Adipocyte (in vitro differentiated cells): ENCODE data around the gene POMGNT2.

ENCODE experiments used
- DNase-seq: peaks from one replicate; pipeline ENCODE4 v3.0.0-alpha.2; 2015; ENCODE audit warnings: low read depth
- H3K27me3 ChIP-seq: replicated peaks from 2 replicates; pipeline ENCODE4 v1.7.0; 2013; ENCODE audit warnings: mild to moderate bottlenecking, low read length, moderate library complexity; ENCODE audit not compliant: control insufficient read depth, insufficient read depth
- H3K36me3 ChIP-seq: 2 replicates; pipeline ENCODE4 v1.7.0; 2013; ENCODE audit warnings: low read length, mild to moderate bottlenecking, moderate library complexity; ENCODE audit not compliant: control insufficient read depth, insufficient read depth, severe bottlenecking
- H3K4me1 ChIP-seq: 2 replicates; pipeline ENCODE4 v1.7.0; 2013; ENCODE audit warnings: mild to moderate bottlenecking, low read length, moderate library complexity; ENCODE audit not compliant: control insufficient read depth, insufficient read depth
- H3K4me3 ChIP-seq: 2 replicates; pipeline ENCODE4 v1.7.0; 2013; ENCODE audit warnings: mild to moderate bottlenecking, low read length, moderate library complexity
- H3K9ac ChIP-seq: 2 replicates; pipeline ENCODE4 v1.7.0; 2013; ENCODE audit warnings: mild to moderate bottlenecking, low read length, moderate library complexity
- H3K9me3 ChIP-seq: 2 replicates; pipeline ENCODE4 v1.7.0; 2013; ENCODE audit warnings: mild to moderate bottlenecking, low read length, moderate library complexity; ENCODE audit not compliant: control insufficient read depth

The POMGNT2 gene

GRCh38 chr3:43098761-43099160 lies 7.1 kb downstream of the POMGNT2 start:
- DNase-seq, result no peak
- Histone ChIP-seq H3K9ac (no peak overlapping the region), H3K9me3 (no peaks in the 10 kb centered on the region), H3K4me1 (peaks cover 7% of the 10 kb centered on the region), H3K27me3 (no peaks in the 10 kb centered on the region), H3K4me3 (no peak overlapping the region), H3K36me3 (no peaks in the 10 kb centered on the region)

GRCh38 chr3:43097400-43098080 lies 8.3 kb downstream of the POMGNT2 start:
- Histone ChIP-seq H3K36me3 (no peaks in the 10 kb centered on the region), H3K4me3 (no peak overlapping the region), H3K27me3 (no peaks in the 10 kb centered on the region), H3K9ac (no peak overlapping the region), H3K4me1 (no peaks in the 10 kb centered on the region), H3K9me3 (no peaks in the 10 kb centered on the region)
- no peak for DNase-seq

GRCh38 chr3:43096761-43097160 lies 9.1 kb downstream of the POMGNT2 start:
- DNase-seq, result no peak
- no peaks in the 10 kb centered on the region for H3K27me3 ChIP-seq
- H3K4me3 ChIP-seq, result no peak overlapping the region
- H3K9me3 ChIP-seq, result no peaks in the 10 kb centered on the region
- H3K9ac ChIP-seq, result no peak overlapping the region
- H3K36me3 ChIP-seq, result no peaks in the 10 kb centered on the region
- no peaks in the 10 kb centered on the region for H3K4me1 ChIP-seq

- Histone ChIP-seq H3K36me3 (no peaks in the 10 kb centered on the region), H3K27me3 (no peaks in the 10 kb centered on the region), H3K9ac (no peak overlapping the region), H3K4me3 (no peak overlapping the region), H3K9me3 (no peaks in the 10 kb centered on the region), H3K4me1 (no peaks in the 10 kb centered on the region)
- DNase-seq, result no peak
Measured at GRCh38 chr3:43095370-43095769, 10.5 kb downstream of the POMGNT2 start.

- no peak overlapping the region for H3K9ac ChIP-seq
- no peaks in the 10 kb centered on the region for H3K4me1 ChIP-seq
- H3K36me3 ChIP-seq, result no peaks in the 10 kb centered on the region
- no peaks in the 10 kb centered on the region for H3K9me3 ChIP-seq
- no peak overlapping the region for H3K4me3 ChIP-seq
- DNase-seq, result no peak
- no peaks in the 10 kb centered on the region for H3K27me3 ChIP-seq
Measured at GRCh38 chr3:43094851-43095250, 11.0 kb downstream of the POMGNT2 start.

GRCh38 chr3:43094381-43094780 lies 11.5 kb downstream of the POMGNT2 start:
- H3K4me3 ChIP-seq, result no peak overlapping the region
- no peak for DNase-seq
- no peak overlapping the region for H3K9ac ChIP-seq
- H3K36me3 ChIP-seq, result no peaks in the 10 kb centered on the region
- no peaks in the 10 kb centered on the region for H3K4me1 ChIP-seq
- H3K27me3 ChIP-seq, result no peaks in the 10 kb centered on the region
- H3K9me3 ChIP-seq, result no peaks in the 10 kb centered on the region

GRCh38 chr3:43093974-43094373 lies 11.9 kb downstream of the POMGNT2 start:
- Histone ChIP-seq H3K27me3 (no peaks in the 10 kb centered on the region), H3K9me3 (no peaks in the 10 kb centered on the region), H3K36me3 (no peaks in the 10 kb centered on the region), H3K9ac (no peak overlapping the region), H3K4me3 (no peak overlapping the region), H3K4me1 (no peaks in the 10 kb centered on the region)
- no peak for DNase-seq

- Histone ChIP-seq H3K36me3 (peaks cover 4% of the 10 kb centered on the region), H3K27me3 (no peaks in the 10 kb centered on the region), H3K9ac (no peak overlapping the region), H3K4me3 (no peak overlapping the region), H3K9me3 (no peaks in the 10 kb centered on the region), H3K4me1 (no peaks in the 10 kb centered on the region)
- no peak for DNase-seq
Measured at GRCh38 chr3:43093006-43093405, 12.9 kb downstream of the POMGNT2 start.

GRCh38 chr3:43091481-43091880 lies 14.4 kb downstream of the POMGNT2 start:
- H3K36me3 ChIP-seq, result peaks cover 4% of the 10 kb centered on the region
- no peak overlapping the region for H3K9ac ChIP-seq
- no peaks in the 10 kb centered on the region for H3K4me1 ChIP-seq
- H3K27me3 ChIP-seq, result no peaks in the 10 kb centered on the region
- H3K9me3 ChIP-seq, result no peaks in the 10 kb centered on the region
- H3K4me3 ChIP-seq, result no peak overlapping the region
- DNase-seq, result no peak

- DNase-seq, result no peak
- Histone ChIP-seq H3K9me3 (no peaks in the 10 kb centered on the region), H3K4me1 (no peaks in the 10 kb centered on the region), H3K36me3 (peaks cover 4% of the 10 kb centered on the region), H3K27me3 (no peaks in the 10 kb centered on the region), H3K9ac (no peak overlapping the region), H3K4me3 (no peak overlapping the region)
Measured at GRCh38 chr3:43090238-43090637, 15.6 kb downstream of the POMGNT2 start.

- no peak for DNase-seq
- no peak overlapping the region for H3K9ac ChIP-seq
Measured at GRCh38 chr3:43089081-43089480, 16.8 kb downstream of the POMGNT2 start.

GRCh38 chr3:43087249-43087776 lies 18.6 kb downstream of the POMGNT2 start:
- H3K4me3 ChIP-seq, result no peak overlapping the region
- H3K9me3 ChIP-seq, result no peaks in the 10 kb centered on the region
- H3K9ac ChIP-seq, result no peak overlapping the region
- no peaks in the 10 kb centered on the region for H3K27me3 ChIP-seq
- H3K4me1 ChIP-seq, result no peaks in the 10 kb centered on the region
- no peak for DNase-seq
- H3K36me3 ChIP-seq, result peaks cover 4% of the 10 kb centered on the region

More at GRCh38 chr3:43089081-43089480, 16.8 kb downstream of the POMGNT2 start:
- no peaks in the 10 kb centered on the region for H3K27me3 ChIP-seq
- peaks cover 4% of the 10 kb centered on the region for H3K36me3 ChIP-seq
- H3K4me3 ChIP-seq, result no peak overlapping the region
- no peaks in the 10 kb centered on the region for H3K9me3 ChIP-seq
- H3K4me1 ChIP-seq, result no peaks in the 10 kb centered on the region
